ENCODE measurements around the gene TVP23C.
"Not testable (repeated sequence)": the region's sequence is repeated elsewhere in the genome, so short reads cannot be mapped to it uniquely, and the experiment has no call there.

- TF ChIP-seq CTCF (conservative IDR thresholded peaks at IDR 0.05; ENCODE audit: low read length); EZH2phosphoT487 (IDR thresholded peaks at IDR 0.05; ENCODE audit: borderline replicate concordance, low read depth, low read length): not testable (repeated sequence)
Observed at GRCh38 chr17:15546604-15547003, 16.7 kb downstream of the TVP23C start.
